ENCODE measurements around the gene TRUB2.

TRUB2 gene

GRCh38 chr9:128257086-128257825 lies 65.0 kb downstream of the TRUB2 start:
- H3K4me1 Mint-ChIP-seq (ENCODE audit: low read depth): no peaks in the 10 kb centered on the region
- no peak overlapping the region for H3K27ac Mint-ChIP-seq
- H3K9me3 Mint-ChIP-seq: no peaks in the 10 kb centered on the region
- H3K36me3 Mint-ChIP-seq (ENCODE audit: low read depth): peaks cover 21% of the 10 kb centered on the region
- DNase-seq (ENCODE audit: low spot score): no peak
- peaks cover 2% of the 10 kb centered on the region for H3K27me3 Mint-ChIP-seq (ENCODE audit: low read depth)
- no peak overlapping the region for H3K4me3 Mint-ChIP-seq
